Stimulated activated CD8-positive, alpha-beta memory T cell treated with anti-CD3 and anti-CD28 coated beads, Interleukin-12 subunit alpha, Interleukin-12 subunit beta, amount 100 ng/mL, for 24 hours (primary cell): ENCODE results near the gene RALY.
A peak's percentile ranks its signal among the peaks of the same experiment; 100 is the strongest.
"Not testable (repeated sequence)": the region's sequence is repeated elsewhere in the genome, so short reads cannot be mapped to it uniquely, and the experiment has no call there.

ENCODE experiments used
- DNase-seq: peaks from one replicate; pipeline ENCODE4 v3.0.0-alpha.2; 2020; ENCODE audit errors: extremely low read depth

RALY gene

DNA sequence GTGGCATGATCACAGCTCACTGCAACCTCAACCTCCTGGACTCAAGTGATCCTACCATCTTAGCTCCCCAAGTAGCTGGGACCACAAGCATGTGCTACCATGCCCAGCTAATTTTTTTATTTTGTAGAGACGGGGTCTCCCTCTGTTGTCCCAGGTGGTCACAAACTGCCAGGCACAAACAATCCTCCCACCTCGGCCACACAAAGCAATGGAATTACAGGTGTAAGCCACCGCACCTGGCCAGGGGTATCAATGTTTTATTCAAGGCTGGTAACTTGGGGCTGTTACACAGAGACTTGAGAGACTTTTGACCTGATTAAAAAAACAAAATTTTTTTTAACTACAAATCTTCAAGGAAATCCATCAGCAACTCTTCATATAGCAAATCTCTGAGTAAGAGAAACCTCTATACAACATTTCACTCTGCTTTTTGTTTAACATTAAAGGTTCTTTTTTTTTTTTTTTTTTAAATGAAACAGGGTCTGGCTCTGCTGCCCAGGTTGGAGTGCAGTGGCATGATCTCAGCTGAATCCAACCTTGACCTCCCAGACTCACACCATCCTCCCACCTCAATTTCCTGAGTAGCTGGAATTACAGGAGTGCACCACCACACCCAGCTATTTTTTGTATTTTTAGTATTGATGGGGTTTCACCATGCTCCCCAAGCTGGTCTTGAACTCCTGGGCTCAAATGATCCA lies 112.4 kb downstream of the RALY start:
- no peak for DNase-seq

GRCh38 chr20:34108616-34109174 lies 115.0 kb downstream of the RALY start:
- DNase-seq = no peak

DNA sequence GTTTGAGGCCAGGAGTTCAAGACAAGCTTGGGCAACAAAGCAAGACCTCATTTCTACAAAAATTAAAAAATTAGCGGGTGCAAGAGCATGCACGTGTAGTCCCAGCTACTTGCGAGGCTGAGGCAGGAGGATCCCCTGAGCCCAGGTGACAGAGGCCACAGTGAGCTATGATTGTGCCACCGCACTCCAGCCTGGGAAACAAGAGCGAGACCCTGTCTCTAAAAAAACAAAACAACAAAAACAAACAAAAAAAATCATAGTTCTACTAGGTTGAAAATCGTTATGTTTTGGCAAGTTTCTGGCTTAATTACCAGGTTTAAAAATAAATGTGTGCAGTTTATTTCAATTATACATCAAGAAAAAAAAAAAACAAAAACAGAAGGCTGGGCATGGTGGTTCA lies 115.7 kb downstream of the RALY start:
- no peak for DNase-seq

DNA sequence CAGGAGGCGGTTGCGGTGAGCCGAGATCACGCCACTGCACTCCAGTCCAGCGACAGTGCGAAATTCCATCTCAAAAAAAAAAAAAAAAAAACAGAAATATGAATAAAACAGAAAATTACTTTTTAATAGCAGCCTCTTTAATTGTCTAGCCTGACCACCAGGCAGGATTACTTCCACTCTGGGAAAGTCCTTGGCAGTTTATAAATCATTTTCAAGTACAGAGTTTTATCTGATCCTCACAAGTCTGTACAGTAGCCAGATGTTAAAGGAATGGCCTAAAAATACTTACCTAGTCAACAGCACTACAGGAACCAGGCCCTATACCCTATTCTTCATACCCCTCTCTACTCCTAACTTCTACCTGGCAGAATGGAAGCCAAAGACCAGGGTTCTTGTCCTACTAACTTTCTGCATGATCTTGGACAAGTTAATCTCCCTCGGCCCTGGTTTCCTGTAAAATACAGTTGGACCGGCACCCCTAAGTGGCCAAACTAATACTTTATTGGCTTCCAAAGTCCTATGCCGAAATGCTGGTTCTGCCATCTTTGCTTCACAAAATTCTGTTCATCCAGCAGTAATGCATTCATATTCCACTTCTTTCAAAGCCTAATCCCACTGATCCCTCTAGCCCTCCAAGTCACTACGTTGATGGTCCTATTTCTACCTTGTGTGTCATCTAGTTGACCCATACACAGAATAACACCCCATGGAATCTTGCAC lies 116.5 kb downstream of the RALY start:
- no peak for DNase-seq

DNA sequence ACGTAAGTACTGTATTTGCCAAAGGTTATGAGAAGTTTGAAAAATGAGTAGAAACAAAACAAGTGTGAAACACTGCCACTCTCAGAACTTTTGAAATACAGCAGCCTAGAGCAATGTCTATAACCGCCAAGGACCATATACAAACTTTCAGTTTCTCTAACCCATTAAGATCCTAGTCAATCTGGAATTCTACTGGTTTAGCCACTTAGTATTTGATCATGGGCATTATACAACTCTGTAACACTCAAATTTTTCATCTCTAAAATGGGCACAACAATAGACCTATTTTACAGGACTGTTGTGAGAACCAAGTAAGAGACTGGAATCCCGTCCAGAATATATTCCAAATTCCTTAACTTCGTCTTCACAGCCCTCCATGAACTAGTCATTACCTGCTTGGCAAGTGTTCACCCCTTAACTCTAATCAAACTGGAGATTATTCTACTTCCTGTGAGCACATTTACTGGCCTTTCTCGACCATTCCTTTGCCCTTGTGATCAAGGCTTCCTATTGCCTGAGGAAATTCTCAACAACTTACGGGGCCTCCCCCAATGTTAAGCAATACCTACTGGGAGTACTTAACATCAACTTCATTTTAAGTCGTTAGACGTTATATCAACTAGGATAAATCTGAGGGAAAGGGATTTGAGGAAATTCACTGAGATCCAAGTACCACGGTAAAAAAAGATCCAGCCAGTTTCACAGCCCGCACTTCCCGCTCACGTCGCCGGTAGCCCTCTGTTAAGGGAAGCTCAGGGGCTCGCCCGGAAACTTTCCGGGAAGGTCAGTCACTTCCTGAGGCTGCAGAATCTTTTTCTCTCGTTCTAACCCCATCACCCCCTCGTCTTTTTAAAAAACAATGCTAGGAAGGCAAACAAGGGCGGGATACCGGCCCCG lies 117.3 kb downstream of the RALY start:
- DNase-seq = no peak

DNA sequence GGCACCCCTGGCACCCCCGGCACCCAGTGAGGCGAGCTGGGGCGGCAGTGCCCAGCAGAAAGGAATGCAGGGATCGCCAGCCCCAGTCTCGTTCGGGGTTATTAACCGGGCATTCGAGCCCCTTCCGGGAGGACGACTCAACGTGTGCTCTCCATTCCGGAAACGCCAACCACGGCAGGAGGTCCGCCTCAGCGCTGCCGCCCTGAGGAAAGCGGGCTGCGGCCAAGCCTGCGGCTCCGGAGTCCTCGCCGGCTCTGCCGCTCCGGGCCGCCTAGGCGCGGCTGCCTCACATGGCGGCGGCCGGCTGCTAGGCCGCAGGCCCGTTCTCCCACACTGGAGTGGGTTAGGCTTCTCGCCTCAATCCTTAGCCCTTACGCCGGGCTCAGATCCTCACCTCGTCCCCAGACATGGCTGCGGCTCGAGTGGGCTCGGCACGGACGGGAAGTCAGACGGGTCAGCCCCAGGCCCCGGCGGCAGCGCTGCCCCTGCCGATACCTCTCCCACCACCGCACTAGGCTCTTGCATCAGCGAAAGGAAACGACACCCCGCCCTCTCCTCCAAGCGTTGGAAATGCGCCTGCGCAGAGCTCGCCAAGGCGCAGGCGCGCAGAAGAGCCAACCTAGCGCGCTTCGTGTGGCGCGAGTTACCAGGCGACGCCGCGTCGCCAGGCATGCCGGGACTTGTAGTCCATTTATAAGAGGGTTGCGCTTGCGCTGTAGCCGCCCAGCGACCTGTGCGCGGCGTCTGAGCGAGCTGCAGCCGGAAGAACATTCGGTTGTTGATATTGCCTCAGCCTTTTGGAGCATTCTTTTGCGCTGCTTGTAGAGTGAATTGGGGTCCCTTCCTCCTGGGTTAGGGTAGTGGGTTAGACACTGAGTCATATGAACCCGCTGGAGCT lies 118.2 kb downstream of the RALY start, which contains the start of gene EIF2S2:
TSS of gene EIF2S2 (minus strand) at position 542 of the 898 bp plus-strand sequence. CDS start at position 409, 133 bp downstream.
- DNase-seq = peak; percentile 87

DNA sequence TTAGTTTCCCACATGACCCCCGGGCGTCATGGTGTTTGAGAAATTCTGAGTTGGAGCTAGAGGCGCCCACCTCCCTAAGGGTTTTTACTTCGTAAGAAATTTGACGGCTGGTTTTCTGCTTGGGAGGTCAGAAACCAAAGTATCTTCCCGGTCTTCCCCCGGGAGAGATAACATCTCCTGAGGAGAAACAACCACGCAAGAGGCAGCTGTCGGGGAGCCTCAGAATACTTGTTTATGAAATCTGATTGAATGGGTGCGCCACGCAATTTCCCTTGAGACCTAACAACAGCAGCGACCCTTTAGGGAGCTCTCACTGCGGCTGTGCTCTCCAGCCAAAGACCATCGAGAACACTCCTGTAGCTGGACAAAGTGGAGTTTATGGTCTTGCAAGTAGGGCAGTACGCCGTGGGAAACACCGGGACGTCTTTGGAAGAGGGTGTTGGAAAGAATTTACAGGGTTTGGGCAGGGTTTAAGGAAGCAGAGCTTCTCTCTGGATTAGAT lies 118.9 kb downstream of the RALY start:
- no peak for DNase-seq

DNA sequence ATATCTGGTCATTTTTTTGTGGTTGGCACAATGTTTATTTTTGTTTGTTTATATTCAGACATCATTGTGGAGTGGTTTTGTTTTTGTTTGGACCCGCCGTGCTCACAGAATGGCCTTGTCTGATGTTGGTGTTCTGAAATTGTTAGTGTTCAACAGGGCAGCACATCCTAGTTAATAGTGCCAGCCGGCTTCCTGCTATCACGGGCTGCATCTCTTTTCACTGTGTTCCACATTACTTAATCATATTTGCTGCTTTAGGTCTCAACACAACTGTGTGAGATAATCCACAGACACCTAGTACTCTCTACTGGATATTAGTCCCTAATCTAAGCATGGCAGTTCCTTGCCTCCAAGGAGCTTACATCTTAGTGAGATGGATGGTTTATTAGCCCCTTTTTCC lies 121.1 kb downstream of the RALY start:
- DNase-seq = no peak

GRCh38 chr20:34115232-34115631 lies 121.5 kb downstream of the RALY start:
- DNase-seq = no peak

DNA sequence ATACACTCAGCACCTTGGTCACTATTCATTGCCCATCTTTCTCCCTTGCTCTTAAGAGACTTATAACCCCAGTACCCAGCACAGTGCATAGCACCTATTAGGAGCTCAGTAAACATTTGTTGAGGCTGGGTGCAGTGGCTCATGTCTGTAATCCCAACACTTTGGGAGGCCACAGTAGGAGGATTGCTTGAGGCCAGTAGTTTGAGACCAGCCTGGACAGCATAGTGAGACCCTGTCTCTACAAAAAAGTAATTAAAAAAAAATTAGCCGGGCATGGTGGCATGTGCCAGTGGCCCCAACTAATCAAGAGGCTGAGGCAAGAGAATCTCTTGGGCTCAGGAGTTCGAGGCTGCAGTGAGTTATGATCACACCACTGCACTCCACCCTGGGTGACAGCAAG lies 126.5 kb downstream of the RALY start:
- DNase-seq = no peak

DNA sequence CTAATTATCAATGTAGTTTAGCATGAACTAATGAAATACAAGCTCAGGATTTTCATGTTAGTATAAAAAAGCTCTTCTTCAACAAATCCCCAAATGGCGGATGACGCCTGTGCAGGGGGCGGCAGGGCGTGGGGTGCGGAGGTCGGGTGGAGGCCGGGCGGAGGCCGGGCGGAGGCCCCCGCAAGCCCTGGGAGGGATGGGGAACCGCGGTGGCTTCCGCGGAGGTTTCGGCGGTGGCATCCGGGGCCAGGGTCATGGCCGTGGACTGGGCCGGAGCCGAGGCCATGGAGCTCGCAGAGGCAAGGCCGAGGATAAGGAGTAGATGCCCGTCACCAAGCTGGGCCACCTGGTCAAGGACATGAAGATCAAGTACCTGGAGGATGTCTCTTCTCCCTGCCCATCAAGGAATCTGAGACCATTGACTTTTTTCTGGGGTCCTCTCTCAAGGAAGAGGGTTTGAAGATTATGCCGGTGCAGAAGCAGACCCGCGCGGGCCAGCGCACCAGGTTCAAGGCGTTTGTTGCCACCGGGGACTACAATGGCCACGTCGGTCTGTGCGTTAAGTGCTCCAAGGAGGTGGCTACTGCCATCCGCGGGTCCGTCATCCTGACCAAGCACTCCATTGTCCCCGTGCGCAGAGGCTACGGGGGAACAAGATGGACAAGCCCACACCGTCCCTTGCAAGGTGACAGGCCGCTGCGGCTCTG lies 128.7 kb downstream of the RALY start:
- no peak for DNase-seq

- no peak for DNase-seq
These were observed 129.6 kb downstream of the RALY start for GRCh38 chr20:34123309-34123708.

- no peak for DNase-seq
These were observed 130.9 kb downstream of the RALY start for GRCh38 chr20:34124469-34125249.

DNA sequence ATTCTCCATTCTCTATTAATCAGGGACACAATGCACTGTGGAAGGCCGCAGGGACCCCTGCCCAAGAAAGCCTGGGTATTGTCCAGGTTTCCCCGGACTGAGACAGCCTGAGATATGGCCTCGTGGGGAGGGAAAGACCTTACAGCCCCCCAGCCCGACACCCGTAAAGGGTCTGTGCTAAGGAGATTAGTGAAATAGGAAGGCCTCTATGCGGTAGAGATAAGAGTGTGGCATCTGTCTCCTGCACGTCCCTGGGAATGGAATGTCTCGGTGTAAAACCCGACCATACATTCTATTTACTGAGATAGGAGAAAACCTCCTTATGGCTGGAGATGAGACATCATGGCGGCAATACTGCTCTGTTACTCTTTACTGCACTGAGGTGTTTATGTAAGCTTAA lies 134.1 kb downstream of the RALY start:
- DNase-seq = no peak

GRCh38 chr20:34129518-34130162 lies 135.9 kb downstream of the RALY start:
- DNase-seq = no peak

DNA sequence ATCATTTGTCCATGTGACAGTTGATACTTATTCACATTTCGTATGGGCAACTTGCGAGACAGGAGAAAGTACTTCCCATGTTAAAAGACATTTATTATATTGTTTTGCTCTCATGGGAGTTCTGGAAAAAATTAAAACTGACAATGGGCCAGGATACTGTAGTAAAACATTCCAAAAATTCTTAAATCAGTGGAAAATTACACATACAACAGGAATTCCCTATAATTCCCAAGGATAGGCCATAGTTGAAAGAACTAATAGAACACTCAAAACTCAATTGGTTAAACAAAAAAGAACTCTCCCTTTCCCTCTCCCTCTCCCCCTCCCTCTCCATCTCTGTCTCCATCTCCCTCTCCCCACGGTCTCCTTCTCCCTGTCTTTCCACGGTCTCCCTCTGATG lies 137.8 kb downstream of the RALY start:
- DNase-seq = no peak

DNA sequence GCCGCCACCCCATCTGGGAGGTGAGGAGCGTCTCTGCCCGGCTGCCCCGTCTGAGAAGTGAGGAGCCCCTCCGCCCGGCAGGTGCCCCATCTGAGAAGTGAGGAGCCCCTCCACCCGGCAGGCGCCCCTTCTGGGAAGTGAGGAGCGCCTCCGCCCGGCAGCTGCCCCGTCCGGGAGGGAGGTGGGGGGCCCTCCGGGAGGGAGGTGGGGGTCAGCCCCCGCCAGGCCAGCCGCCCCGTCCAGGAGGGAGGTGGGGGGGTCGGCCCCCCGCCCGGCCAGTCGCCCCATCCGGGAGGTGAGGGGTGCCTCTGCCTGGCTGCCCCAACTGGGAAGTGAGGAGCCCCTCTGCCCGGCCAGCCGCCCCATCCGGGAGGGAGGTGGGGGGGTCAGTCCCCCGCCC lies 138.8 kb downstream of the RALY start:
- not testable (repeated sequence) for DNase-seq

- not testable (repeated sequence) for DNase-seq
These were observed 139.2 kb downstream of the RALY start for GRCh38 chr20:34132943-34133342.

GRCh38 chr20:34133365-34133860 lies 139.7 kb downstream of the RALY start:
- DNase-seq = not testable (repeated sequence)
